Measurements from ENCODE around the gene AFF3.
"Not testable (repeated sequence)": the region's sequence is repeated elsewhere in the genome, so short reads cannot be mapped to it uniquely, and the experiment has no call there.

- TF ChIP-seq CTCF (conservative IDR thresholded peaks at IDR 0.05); EZH2 (IDR thresholded peaks at IDR 0.05; ENCODE audit: low read depth): not testable (repeated sequence)
Observed at GRCh38 chr2:100091807-100092206, 50.6 kb downstream of the AFF3 start.

Data from PC-9 (cell line).